ENCODE measurements around the gene GGNBP2.
"Not testable (repeated sequence)": the region's sequence is repeated elsewhere in the genome, so short reads cannot be mapped to it uniquely, and the experiment has no call there.

The GGNBP2 gene

GRCh38 chr17:36507266-36507665 lies 37.5 kb upstream of the GGNBP2 start:
- Histone ChIP-seq H3K27ac (no peak overlapping the region), H3K4me3 (no peak overlapping the region)
- no peak for DNase-seq (ENCODE audit: low spot score)
- no peak for TF ChIP-seq CTCF (IDR thresholded peaks at IDR 0.05)

GRCh38 chr17:36508439-36508838 lies 36.3 kb upstream of the GGNBP2 start:
- not testable (repeated sequence) for H3K4me3 ChIP-seq; DNase-seq (ENCODE audit: low spot score); H3K27ac ChIP-seq

GRCh38 chr17:36509272-36509985 lies 35.3 kb upstream of the GGNBP2 start:
- Histone ChIP-seq H3K4me3 (no peak overlapping the region), H3K27ac (no peak overlapping the region)
- no peak for DNase-seq (ENCODE audit: low spot score)
- no peak for TF ChIP-seq CTCF (IDR thresholded peaks at IDR 0.05)

- Histone ChIP-seq H3K4me3 (no peak overlapping the region), H3K27ac (no peak overlapping the region)
- DNase-seq (ENCODE audit: low spot score): no peak
- no peak for TF ChIP-seq CTCF (IDR thresholded peaks at IDR 0.05)
These were observed 34.1 kb upstream of the GGNBP2 start for GRCh38 chr17:36510636-36511035.

GRCh38 chr17:36511216-36511615 lies 33.5 kb upstream of the GGNBP2 start:
- DNase-seq (ENCODE audit: low spot score): no peak
- no peak overlapping the region for H3K4me3 ChIP-seq
- TF ChIP-seq CTCF (IDR thresholded peaks at IDR 0.05): no peak
- no peak overlapping the region for H3K27ac ChIP-seq

- no peak for DNase-seq (ENCODE audit: low spot score)
- Histone ChIP-seq H3K4me3 (no peak overlapping the region), H3K27ac (no peak overlapping the region)
- TF ChIP-seq CTCF (IDR thresholded peaks at IDR 0.05): no peak
These were observed 32.1 kb upstream of the GGNBP2 start for GRCh38 chr17:36512641-36513040.

- no peak for DNase-seq (ENCODE audit: low spot score)
- TF ChIP-seq CTCF (IDR thresholded peaks at IDR 0.05): no peak
- Histone ChIP-seq H3K4me3 (no peak overlapping the region), H3K27ac (no peak overlapping the region)
These were observed 29.9 kb upstream of the GGNBP2 start for GRCh38 chr17:36514856-36515255.
